KOPT-K1 (cell line): ENCODE measurements around the gene MAFF.

Experiments
- H3K27ac ChIP-seq: fragments of 200-600 bp; sonication (generic); 2 replicates; pipeline ENCODE4 v1.5.1; 2016; ENCODE audit warnings: antibody characterized with exemption, mild to moderate bottlenecking, low read depth, low read length; ENCODE audit not compliant: poor library complexity, severe bottlenecking
- H3K36me3 ChIP-seq: fragments of 200-600 bp; sonication (generic); 2 replicates; pipeline ENCODE4 v1.5.1; 2017; ENCODE audit warnings: antibody characterized with exemption, mild to moderate bottlenecking, low read length, moderate library complexity; ENCODE audit not compliant: insufficient read depth
- H3K9me3 ChIP-seq: fragments of 200-600 bp; sonication (generic); 2 replicates; pipeline ENCODE4 v1.5.1; 2017; ENCODE audit warnings: antibody characterized with exemption, low read length, mild to moderate bottlenecking; ENCODE audit not compliant: insufficient read depth, poor library complexity, severe bottlenecking

The MAFF gene

DNA sequence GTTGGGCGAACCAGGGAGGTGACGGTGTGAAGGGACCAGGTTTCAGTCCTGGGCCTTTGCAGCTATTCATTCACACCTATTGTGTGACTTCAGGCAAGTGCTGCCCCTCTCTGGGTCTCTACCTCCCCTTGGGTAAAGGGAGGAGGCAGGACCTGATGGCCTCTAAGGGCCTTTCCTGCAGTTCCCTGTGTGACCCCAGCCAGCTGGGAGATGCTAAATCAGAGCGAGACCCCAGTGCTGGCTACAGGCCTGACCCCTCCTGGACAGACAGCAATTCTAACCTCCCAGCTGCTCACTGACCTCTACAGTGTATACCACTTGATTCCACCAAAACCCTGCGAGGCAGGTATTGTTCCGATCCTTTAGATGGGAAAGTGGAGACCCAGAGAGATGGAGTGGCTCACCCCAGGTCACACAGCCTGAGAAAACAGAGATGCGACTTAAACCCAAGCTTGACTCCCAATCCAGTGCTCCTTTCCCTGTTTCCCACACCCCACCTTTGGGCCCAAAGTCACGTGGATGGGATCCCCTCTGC lies 6.2 kb downstream of the MAFF start:
- Histone ChIP-seq H3K27ac (no peak overlapping the region), H3K36me3 (no peaks in the 10 kb centered on the region), H3K9me3 (no peaks in the 10 kb centered on the region)

DNA sequence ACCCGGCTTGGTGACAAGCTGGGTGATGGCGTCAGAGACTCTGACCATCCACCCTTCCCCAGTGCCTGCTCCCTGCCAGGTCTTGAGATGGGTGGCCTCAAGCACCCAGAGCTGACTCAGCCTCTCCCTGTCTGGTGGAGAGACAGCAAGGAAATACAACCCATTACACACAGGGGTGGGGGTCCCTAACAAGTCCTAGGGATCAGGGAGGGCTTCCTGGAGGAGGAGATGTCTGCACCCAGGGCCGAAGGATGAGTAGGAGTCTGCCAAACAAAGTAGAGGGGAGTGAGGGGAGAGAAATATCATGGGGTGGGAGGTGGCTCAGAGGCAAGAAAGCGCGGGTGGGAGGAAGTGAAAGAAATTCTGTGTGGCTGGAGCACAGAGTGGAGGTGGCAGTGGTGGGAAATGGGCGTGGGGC lies 6.8 kb downstream of the MAFF start:
- H3K27ac ChIP-seq = no peak overlapping the region
- no peaks in the 10 kb centered on the region for H3K36me3 ChIP-seq
- H3K9me3 ChIP-seq = no peaks in the 10 kb centered on the region

DNA sequence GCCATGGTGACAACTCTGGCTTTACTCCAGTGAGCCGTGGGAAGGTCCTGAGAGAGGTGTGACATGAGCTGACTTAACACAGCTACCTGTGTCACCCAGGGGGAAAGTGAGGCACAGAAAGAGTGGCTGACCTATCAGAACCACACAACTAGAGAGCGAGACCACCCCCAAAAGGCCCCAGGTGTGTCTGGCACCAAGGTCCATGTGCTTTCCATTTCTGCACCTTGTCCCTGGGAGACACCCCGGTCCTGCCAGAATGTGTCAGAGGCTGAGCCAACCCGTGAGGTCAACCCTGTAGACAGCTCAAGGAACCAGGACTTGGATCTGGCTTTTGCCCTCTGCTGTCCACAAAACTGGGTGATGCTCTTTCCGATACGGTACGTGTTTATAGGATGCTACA lies 9.8 kb downstream of the MAFF start:
- no peak overlapping the region for H3K27ac ChIP-seq
- H3K9me3 ChIP-seq = no peaks in the 10 kb centered on the region
- H3K36me3 ChIP-seq = no peaks in the 10 kb centered on the region

DNA sequence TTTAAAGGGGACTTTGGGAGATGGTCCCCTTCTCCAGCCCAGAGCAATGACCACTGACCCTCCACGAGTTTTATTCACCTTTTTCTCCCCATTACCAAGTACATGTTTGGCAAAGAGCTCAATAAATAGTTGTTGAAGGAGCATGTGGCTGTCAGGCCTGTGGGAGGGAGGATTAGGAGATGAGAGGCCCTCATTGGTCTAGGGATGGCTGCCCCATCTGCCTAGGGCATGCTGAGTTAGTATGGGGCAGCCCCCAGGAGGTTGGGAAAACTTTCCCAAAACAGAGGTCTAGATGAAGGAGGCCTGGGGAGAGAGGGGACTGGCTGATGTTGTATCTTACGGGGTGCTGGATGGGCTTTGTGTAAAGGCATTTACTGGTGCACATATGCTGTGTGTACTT lies 10.6 kb downstream of the MAFF start:
- no peaks in the 10 kb centered on the region for H3K9me3 ChIP-seq
- no peaks in the 10 kb centered on the region for H3K36me3 ChIP-seq
- no peak overlapping the region for H3K27ac ChIP-seq

DNA sequence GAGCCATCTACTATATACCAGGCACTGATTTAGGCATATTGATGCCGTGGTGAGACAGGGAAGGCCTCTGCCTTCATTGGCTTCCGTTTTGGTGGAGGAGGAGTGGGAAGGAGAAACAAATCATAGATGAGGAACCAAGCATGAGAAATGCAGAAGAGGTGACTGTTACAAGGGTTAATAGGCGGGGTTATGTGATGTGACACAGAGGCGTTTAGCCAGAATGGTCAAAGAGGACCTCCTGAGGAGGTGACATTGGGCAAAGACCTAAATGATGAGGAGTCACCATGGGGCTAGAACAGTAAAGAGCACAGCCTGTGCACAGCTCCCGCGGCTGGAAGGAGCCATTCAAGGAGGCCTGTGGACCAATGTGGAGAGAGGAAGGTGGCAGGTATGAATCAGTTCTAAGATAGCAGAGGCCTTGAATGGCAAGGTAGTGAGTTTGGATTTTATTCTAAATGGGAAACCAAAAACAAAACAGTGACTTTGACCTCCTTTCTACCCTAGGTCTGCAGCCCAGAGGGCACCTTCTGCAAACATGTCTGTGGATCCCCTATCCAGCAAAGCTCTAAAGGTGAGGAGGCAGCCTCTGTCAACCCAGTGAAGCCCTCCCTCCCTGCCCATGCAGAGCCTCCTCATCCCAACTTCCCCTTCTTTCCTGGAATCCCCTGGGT lies 11.7 kb downstream of the MAFF start:
- no peaks in the 10 kb centered on the region for H3K36me3 ChIP-seq
- H3K9me3 ChIP-seq = no peaks in the 10 kb centered on the region

DNA sequence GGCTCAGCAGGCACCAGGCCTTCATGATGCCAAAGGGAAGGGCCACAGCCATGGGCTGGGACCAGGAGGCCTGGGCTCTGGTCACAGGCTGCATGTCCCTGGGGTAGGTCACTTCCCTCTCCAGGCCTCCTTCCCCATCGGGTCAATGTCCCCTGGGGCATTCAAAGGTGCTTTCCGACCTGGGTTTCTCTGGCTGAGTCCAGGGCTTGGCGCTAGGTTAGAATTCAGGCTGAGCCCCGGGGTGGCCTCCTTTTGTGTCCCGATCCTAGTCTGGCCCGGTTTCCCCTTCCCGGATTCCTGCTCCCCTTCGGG lies 12.2 kb downstream of the MAFF start:
- H3K36me3 ChIP-seq = no peaks in the 10 kb centered on the region
- no peaks in the 10 kb centered on the region for H3K9me3 ChIP-seq
- H3K27ac ChIP-seq = no peak overlapping the region

More for the DNA sequence above, 11.7 kb downstream of the MAFF start:
- H3K27ac ChIP-seq = no peak overlapping the region

DNA sequence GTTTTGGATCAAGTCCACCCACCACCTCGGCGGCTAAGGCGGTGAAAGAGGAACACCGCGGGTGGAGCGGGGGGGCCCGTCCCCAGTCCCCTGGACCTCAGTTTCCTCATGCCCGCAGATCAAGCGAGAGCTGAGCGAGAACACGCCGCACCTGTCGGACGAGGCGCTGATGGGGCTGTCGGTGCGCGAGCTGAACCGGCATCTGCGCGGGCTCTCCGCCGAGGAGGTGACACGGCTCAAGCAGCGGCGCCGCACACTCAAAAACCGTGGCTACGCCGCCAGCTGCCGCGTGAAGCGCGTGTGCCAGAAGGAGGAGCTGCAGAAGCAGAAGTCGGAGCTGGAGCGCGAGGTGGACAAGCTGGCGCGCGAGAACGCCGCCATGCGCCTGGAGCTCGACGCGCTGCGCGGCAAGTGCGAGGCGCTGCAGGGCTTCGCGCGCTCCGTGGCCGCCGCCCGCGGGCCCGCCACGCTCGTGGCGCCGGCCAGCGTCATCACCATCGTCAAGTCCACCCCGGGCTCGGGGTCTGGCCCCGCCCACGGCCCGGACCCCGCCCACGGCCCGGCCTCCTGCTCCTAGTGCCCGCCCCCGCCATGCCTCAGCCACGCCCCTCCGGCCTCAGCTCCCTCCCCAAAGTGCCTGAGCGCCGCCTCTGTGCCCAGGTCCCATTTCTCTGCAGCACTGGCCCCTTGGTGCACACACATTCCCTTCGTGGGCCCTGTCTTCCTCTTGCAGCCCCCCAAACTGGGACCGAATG lies 12.7 kb downstream of the MAFF start:
- Histone ChIP-seq H3K36me3 (no peaks in the 10 kb centered on the region), H3K9me3 (no peaks in the 10 kb centered on the region), H3K27ac (no peak overlapping the region)

DNA sequence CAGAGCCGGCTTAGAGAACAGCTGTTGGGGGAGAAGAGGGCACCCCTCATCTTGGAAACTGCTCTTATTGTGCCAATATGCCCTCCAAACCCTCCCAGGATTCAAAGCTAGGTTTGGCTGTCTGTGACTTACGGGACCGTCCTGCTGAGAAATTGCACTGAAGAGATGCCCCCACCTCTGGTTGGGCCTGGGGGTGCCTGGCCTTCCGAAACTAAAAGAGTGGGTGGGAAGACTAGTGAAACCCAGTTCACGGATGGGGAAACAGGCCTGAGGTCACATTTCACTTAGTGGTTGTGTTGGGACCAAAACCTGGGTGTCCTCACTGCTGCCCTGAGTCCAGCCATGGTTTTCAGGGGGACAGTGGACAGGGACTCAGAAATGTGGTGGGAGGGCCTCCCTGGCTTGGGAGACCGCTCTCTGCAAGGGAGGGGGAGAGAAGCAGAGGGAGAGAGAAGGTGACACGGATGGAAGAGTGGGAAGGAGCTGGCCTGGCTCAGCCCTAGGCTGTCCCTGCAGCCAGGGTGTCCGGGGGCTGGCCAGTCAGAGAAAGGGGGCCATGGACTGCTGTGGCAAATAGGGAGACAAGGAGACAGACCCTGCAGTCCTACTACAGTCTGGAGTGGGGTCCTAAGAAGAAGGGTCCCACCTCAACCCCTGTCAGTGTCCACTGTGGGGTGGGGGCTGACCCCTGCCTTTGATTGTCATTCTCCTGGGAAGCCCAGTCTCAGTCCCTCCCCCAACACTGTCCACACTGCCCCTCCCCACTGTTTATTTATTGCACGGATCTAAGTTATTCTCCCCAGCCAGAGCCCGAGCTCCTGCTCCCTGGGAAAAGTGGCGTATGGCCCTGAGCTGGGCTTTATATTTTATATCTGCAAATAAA lies 13.6 kb downstream of the MAFF start:
- no peak overlapping the region for H3K27ac ChIP-seq
- H3K36me3 ChIP-seq = no peaks in the 10 kb centered on the region
- H3K9me3 ChIP-seq = no peaks in the 10 kb centered on the region

DNA sequence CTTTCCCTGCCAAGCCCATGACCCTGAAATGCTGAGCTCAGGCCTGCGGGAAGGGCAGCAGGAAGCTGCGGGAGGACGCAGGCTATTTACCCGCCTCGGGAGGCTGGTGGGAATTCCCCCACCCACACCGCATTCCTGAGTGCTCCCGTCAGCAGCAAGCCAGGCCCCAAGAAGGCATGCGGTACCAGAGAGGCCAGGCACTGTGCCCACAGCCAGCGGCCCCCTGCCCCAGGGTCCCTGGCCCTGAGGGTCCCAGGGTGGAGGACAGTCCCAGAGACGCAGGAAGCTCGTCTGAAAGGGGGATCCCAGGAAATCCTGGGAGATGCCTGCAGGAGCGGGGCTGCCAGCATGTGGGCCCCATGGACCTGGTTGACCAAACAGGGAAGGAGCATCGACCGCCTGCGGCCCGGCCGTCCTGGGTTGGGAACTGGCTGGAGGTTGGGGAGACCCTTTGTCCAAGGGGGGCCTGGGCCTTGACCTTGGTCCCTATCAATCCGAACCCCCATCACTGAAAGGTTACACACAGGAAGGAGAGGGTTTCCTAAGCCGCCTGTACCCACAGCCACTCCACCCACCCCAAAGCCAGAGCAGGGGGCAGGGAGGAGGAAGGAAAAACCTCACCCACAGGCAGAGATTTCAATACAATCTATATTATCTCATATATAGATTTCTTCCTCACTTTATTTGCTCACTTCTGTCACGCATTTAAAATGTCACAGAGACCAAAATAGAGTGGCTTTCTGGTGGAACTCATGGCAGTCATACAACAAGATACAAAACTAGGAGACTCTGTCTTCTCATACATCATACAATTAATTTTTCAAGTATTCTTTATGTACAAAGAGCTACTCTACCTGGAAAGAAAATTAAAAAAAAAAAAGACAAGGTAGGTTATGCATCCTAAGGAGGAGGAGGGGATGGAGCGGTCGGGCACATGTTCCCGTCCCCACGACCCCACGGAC lies 17.1 kb downstream of the MAFF start:
- Histone ChIP-seq H3K36me3 (peaks cover 6% of the 10 kb centered on the region; the same call in 1 of the 2 replicates), H3K9me3 (no peaks in the 10 kb centered on the region), H3K27ac (no peak overlapping the region)

DNA sequence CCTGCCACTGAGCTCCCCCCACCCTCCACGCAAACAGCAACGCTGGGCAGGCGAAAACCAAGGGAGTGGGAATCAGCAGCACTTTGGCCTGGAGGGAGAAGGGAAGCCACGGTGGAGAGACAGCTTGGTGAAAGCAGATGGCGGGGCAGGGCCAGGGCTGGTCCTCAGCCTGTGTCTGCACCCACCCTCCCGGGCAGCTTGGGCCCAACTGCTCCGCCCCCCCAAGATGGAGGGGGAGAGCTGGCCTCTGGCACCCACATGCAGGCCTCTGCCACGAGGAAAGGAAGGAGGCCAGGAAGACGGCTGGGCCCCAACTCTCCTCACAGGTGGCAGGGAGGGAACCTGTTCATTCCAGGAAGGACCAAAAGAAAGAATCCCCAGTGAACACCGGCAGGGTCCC lies 17.8 kb downstream of the MAFF start:
- Histone ChIP-seq H3K27ac (no peak overlapping the region), H3K36me3 (peaks cover 10% of the 10 kb centered on the region; the same call in 1 of the 2 replicates)

DNA sequence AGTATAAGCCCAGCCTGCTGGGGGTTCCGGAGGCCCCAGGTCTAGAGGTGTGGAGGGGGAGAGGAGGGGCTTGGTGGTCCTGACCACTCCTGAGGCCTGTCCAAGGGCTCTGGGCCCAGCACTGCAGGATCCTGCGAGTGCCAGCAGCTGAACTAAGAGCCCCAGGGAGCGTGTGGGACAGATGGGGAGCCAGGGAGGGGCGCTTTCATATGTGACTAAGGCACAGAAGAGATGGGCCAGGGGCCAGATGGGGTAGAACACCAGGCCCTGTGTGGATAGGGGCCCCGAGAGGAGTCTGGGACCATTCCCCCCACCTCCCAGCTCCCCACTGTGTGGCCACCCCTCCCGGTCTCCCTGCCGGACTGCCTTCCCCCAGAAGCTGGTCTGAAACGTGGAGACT lies 18.4 kb downstream of the MAFF start:
- Histone ChIP-seq H3K27ac (no peak overlapping the region), H3K36me3 (peaks cover 12% of the 10 kb centered on the region; the same call in 1 of the 2 replicates), H3K9me3 (no peaks in the 10 kb centered on the region)

More for the DNA sequence above, 17.8 kb downstream of the MAFF start:
- H3K9me3 ChIP-seq = no peaks in the 10 kb centered on the region

DNA sequence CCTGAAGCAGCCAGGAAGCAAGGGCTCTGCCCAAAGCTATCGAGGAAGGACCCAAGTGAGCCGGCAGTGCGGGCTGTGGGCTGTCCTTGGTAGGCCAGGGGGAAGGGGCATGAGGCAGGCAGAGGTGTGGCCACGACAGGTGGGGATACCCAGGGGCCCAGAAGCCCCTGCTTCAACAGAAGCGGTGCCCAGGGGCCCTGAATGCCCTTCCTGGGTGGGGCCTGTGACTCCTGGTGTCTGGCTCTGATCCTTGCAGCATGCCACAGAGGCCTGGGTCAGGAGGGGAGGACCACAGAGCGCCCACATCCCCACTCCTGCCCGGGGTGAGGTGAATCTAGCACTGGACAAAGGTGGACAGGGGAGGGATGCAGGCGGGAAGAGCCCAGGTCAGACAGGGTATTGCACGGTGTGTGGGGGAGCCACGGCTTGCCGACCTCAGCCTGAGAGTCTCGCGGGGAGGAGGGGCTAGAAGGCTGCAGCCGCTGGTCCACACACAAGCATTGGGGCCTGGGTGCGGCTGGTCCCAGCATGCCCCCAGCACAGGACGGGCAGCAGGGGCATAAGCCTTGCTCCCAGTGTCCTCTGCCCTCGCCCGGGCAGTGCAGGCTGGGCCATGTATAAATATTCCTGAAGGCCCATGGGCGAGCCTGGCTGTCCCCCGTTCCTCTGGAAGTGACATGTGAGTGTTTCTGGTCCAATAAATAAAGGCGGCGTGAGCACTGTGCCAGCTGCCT lies 19.0 kb downstream of the MAFF start:
- Histone ChIP-seq H3K27ac (no peak overlapping the region), H3K9me3 (no peaks in the 10 kb centered on the region), H3K36me3 (peaks cover 12% of the 10 kb centered on the region; the same call in 1 of the 2 replicates)

DNA sequence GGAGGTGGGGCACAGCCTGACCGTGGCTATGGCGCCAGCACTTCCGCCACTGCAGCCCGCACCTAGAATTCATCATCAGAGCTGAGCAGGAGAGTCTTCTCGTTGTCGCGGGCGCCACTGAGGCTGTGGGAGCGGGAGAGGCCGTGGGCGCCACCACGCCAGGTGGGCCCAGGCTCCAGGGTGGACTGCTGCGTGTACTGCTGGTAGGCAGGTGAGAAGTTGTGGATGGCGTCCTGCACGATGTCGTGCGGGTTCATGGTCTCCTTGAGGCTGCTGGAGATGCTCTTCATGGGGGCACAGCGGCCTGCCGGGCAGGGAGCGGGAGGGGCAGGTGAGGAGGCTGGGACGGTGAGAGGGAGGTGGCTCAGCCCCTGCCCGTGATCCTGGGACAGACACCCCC lies 19.6 kb downstream of the MAFF start:
- Histone ChIP-seq H3K9me3 (no peaks in the 10 kb centered on the region), H3K27ac (no peak overlapping the region), H3K36me3 (peaks cover 12% of the 10 kb centered on the region; the same call in 1 of the 2 replicates)
